AG04449 (cell line): ENCODE data around the gene CFAP97D1.

ENCODE experiments used
- CTCF ChIA-PET: fragments of 350-600 bp; formaldehyde crosslinking; extraction: SDS; loops from one replicate; lab custom pipeline; 2021; ENCODE audit warnings: antibody characterized with exemption; lab: Yijun Ruan, JAX
- POLR2A ChIA-PET: fragments of 400-600, 350-600 bp; formaldehyde crosslinking; extraction: SDS; loops from one replicate; lab custom pipeline; 2020; ENCODE audit warnings: antibody characterized with exemption, inconsistent platforms; lab: Yijun Ruan, JAX
- DNase-seq: peaks from one replicate; pipeline ENCODE4 v3.0.0-alpha.2; 2010; ENCODE audit warnings: low read depth, low spot score
- H3K4me3 ChIP-seq: 2 replicates; pipeline ENCODE4 v1.5.1; 2011; ENCODE audit warnings: low read depth, mild to moderate bottlenecking, control low read depth, low read length
- CTCF ChIP-seq: IDR thresholded peaks from one replicate; pipeline ENCODE4 v1.5.1; 2011; ENCODE audit warnings: mild to moderate bottlenecking, moderate library complexity, low read length, control low read depth, inconsistent platforms; ENCODE audit not compliant: insufficient read depth; ENCODE audit errors: missing control alignments

CFAP97D1 gene

GRCh38 chr17:43803758-43804157, 23.5 kb downstream of the CFAP97D1 start:
- CTCF ChIA-PET: interaction anchor here (0.8 to 1.4 kb wide), 4 partner anchors 10 to 43 kb away, joined by 3 read pairs; partner anchors contain the start of gene CD300LG
- TF ChIP-seq CTCF: no peak
- no peak for DNase-seq
- POLR2A ChIA-PET: no interaction called here
- H3K4me3 ChIP-seq: no peak overlapping the region

DNA sequence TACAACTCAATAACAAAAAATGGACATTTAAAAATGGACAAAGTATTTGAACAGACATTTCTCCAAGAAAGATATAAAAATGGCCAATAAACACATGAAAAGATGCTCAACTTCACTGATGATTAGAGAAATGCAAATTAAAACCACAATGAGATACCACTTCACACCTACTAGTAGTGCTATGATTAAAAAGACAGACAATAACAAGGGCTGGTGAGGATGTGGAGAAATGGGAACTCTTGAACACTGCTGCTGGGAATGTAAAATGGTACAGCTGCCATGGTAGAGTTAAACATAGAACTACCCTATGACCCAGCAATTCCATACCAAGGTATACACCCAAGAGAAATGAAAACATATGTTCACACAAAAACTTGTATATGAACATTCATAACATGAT, 24.9 kb downstream of the CFAP97D1 start:
- ChIA-PET POLR2A (no interaction called here), CTCF (interaction anchor here (1.0 to 1.3 kb wide), 2 partner anchors 41 to 105 kb away, joined by 3 to 4 read pairs; partner anchors contain the start of gene CD300LG)
- no peak overlapping the region for H3K4me3 ChIP-seq
- no peak for DNase-seq
- TF ChIP-seq CTCF: no peak

- no peak overlapping the region for H3K4me3 ChIP-seq
- no peak for DNase-seq
- ChIA-PET CTCF (interaction anchor here (0.6 to 1.8 kb wide), 3 partner anchors 11 to 47 kb away, joined by 3 to 6 read pairs (median 3); partner anchors contain the start of gene CD300LG), POLR2A (no interaction called here)
- no peak for TF ChIP-seq CTCF
These were observed 27.8 kb downstream of the CFAP97D1 start for GRCh38 chr17:43808076-43808475.

- H3K4me3 ChIP-seq: no peak overlapping the region
- ChIA-PET POLR2A (no interaction called here), CTCF (interaction anchor here (1.8 kb wide), 1 partner anchor 37 kb away, joined by 6 read pairs; the partner anchor contains the start of gene CD300LG)
- DNase-seq: no peak
- TF ChIP-seq CTCF: no peak
These were observed 28.9 kb downstream of the CFAP97D1 start for GRCh38 chr17:43809121-43809520.

GRCh38 chr17:43810226-43810715, 30.0 kb downstream of the CFAP97D1 start:
- TF ChIP-seq CTCF: no peak
- DNase-seq: no peak
- no peak overlapping the region for H3K4me3 ChIP-seq
- POLR2A ChIA-PET: no interaction called here
- CTCF ChIA-PET: no interaction called here

GRCh38 chr17:43810823-43811222, 30.6 kb downstream of the CFAP97D1 start:
- no peak for TF ChIP-seq CTCF
- CTCF ChIA-PET: interaction anchor here (0.7 kb wide), 1 partner anchor 13 kb away, joined by 3 read pairs; no protein-coding TSS in a partner anchor
- no peak for DNase-seq
- POLR2A ChIA-PET: no interaction called here
- H3K4me3 ChIP-seq: no peak overlapping the region
